GM06990 (cell line): ENCODE data around the gene HDHD5.

ENCODE experiments used
- DNase-seq: peaks from one replicate; pipeline ENCODE4 v3.0.0-alpha.2; 2011; ENCODE audit not compliant: insufficient read length; ENCODE audit errors: extremely low read depth
- H3K27me3 ChIP-seq: replicated peaks from 2 replicates; pipeline ENCODE4 v1.6.0; 2011; ENCODE audit warnings: low read length; ENCODE audit not compliant: control insufficient read depth, insufficient read depth
- H3K36me3 ChIP-seq: 2 replicates; pipeline ENCODE4 v1.5.1; 2011; ENCODE audit warnings: low read length; ENCODE audit not compliant: control insufficient read depth, insufficient read depth
- H3K4me3 ChIP-seq: replicated peaks from 2 replicates; pipeline ENCODE4 v1.5.1; 2011; ENCODE audit warnings: low read depth, mild to moderate bottlenecking, control low read depth, low read length
- TF ChIP-seq, protein P1 (sequence below): IDR thresholded peaks from 2 replicates; pipeline ENCODE4 v1.5.1; 2011; ENCODE audit warnings: low read length, control low read depth, mild to moderate bottlenecking, inconsistent platforms; ENCODE audit not compliant: insufficient read depth, poor library complexity, severe bottlenecking

HDHD5 gene

DNA sequence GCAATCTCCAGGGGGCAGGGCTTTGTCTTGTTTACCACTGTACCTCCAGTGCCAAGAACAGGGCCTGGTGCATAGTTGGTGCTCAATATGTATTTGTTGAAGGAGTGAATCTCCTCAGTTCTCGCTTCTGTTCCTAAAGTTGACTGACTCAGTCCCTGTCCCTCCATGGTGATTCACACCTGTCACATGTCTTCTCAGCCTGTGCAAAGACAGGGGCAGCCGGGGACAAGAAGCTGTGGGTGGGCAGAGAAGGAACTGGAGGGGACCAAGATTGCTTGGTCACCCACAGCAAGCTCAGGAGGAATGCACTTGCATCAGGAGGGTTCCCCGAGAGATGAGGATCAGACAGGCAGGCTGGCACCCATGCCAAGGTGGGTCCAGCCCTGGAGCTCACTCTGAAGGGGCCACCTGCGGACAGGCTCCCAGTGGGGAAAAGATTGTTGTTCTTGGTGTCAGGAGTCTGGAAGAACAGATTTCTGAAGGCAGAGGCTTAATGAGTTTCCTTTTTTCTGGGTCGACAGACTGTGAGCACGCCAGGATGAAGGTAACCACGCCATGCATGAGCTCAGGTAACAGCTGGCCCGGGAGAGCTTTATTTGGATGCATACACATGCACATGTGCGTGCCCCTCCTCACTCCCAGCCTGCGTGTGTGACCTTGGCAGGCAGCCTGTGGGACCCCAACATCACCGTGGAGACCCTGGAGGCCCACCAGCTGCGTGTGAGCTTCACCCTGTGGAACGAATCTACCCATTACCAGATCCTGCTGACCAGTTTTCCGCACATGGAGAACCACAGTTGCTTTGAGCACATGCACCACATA, 57.4 kb downstream of the HDHD5 start:
- TF ChIP-seq, protein P1, sequence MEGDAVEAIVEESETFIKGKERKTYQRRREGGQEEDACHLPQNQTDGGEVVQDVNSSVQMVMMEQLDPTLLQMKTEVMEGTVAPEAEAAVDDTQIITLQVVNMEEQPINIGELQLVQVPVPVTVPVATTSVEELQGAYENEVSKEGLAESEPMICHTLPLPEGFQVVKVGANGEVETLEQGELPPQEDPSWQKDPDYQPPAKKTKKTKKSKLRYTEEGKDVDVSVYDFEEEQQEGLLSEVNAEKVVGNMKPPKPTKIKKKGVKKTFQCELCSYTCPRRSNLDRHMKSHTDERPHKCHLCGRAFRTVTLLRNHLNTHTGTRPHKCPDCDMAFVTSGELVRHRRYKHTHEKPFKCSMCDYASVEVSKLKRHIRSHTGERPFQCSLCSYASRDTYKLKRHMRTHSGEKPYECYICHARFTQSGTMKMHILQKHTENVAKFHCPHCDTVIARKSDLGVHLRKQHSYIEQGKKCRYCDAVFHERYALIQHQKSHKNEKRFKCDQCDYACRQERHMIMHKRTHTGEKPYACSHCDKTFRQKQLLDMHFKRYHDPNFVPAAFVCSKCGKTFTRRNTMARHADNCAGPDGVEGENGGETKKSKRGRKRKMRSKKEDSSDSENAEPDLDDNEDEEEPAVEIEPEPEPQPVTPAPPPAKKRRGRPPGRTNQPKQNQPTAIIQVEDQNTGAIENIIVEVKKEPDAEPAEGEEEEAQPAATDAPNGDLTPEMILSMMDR, result no peak
- no peaks in the 10 kb centered on the region for H3K27me3 ChIP-seq
- H3K4me3 ChIP-seq, result no peak overlapping the region
- DNase-seq, result no peak
- H3K36me3 ChIP-seq, result peaks cover 15% of the 10 kb centered on the region

DNA sequence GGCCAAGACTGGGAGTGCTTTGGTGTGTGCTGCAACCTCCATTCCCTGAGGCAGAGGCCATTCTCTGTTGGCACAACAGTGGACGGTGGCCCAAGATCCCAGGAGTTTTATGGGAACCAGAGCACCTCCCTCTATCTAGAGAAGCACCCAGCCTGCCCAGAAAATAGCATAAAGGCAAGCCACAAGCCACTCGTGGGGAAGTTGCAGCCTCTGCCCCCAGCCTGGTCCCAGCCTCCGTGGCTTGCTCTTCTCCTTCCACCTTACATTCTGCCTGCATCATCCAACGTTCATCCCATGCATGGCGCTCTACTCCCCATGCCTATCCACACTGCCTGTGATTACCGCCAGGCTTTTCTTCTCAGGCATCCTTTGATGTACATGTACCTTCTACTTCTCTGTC, 58.5 kb downstream of the HDHD5 start:
- TF ChIP-seq, protein P1, result no peak
- Histone ChIP-seq H3K27me3 (no peaks in the 10 kb centered on the region), H3K4me3 (no peak overlapping the region), H3K36me3 (peaks cover 13% of the 10 kb centered on the region)
- DNase-seq, result no peak

DNA sequence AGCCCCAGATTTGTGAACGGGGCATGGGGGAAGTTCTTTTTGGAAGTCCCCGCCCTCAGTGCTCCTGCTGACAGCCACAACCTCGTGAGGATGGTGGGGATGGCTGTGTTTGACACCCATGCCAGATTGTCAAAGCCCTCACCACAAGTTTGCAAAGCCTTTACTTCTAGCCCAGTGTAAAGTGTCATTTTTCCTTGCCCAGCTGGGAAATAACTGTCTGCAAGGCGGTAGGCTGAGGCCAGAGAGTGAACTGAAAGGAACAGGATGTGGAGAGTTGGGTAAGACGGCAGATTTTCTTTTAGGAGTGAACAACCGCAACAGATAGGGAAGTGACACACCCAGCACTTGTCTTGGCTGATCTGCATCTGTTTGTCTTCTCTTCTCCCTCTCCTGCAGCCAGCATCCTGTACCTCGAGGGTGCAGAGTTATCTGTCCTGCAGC, 60.7 kb downstream of the HDHD5 start:
- Histone ChIP-seq H3K36me3 (peaks cover 11% of the 10 kb centered on the region), H3K27me3 (no peaks in the 10 kb centered on the region), H3K4me3 (no peak overlapping the region)
- DNase-seq, result no peak
- TF ChIP-seq, protein P1, result no peak

DNA sequence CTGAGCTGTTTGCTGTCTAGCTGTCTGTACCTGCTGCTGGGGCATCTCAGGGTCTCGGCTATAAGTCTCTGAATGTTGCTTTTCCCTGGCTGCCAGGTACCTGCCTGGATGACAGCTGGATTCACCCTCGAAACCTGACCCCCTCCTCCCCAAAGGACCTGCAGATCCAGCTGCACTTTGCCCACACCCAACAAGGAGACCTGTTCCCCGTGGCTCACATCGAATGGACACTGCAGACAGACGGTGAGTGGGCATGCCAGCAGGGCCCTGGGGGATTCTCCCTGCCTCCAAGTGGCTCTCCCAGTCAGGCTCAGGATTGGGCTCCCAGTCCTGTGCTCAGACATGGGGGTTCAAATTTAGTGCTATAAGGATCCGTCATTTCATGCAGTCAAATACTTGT, 61.4 kb downstream of the HDHD5 start:
- Histone ChIP-seq H3K36me3 (peaks cover 11% of the 10 kb centered on the region), H3K4me3 (no peak overlapping the region), H3K27me3 (no peaks in the 10 kb centered on the region)
- TF ChIP-seq, protein P1, result no peak
- no peak for DNase-seq

DNA sequence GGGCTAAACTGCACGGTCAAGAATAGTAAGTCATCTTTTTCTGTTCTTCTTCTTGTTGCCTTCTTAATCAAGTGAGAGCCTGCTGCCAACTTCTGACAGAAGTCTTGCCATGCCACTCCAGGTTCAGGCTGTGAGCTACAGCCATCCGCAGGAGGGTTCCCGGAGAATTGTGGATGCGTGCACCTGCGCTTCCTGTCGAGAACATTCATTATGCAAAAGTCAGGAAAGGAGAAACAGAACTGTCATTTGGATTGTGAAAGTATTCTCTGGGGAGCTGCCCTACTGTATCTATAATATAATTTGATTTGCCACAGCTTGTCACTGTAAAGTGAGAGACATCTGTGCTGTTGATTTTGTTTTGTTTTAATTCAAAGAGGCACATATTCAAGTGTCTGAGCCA, 62.0 kb downstream of the HDHD5 start:
- Histone ChIP-seq H3K4me3 (no peak overlapping the region), H3K27me3 (no peaks in the 10 kb centered on the region), H3K36me3 (peaks cover 9% of the 10 kb centered on the region)
- TF ChIP-seq, protein P1, result no peak
- DNase-seq, result no peak
